ENCODE results near the gene C1orf141. TPM values are rescaled to one million over a fixed set of nuclear protein-coding genes. Genes with fewer than 3 reads are reported as not detected.

Gene C1orf141
- total and polyA plus RNA-seq, 2 donors (not counting 3 experiments of a cell fraction or from before 2014, with no cell fraction given): not detected

GRCh38 chr1:67165468-67166041 lies 30.8 kb upstream of the C1orf141 start:
- BruUV-seq (replicated peaks): no TSS peak
- no peak for TF ChIP-seq MAX (IDR thresholded peaks at IDR 0.05; ENCODE audit: insufficient read depth, insufficient read length)
- TF ChIP-seq POLR2AphosphoS5 (IDR thresholded peaks at IDR 0.05; ENCODE audit: insufficient read depth, low read depth, low read length): no peak
- no peak for TF ChIP-seq FOS (IDR thresholded peaks at IDR 0.05; ENCODE audit: borderline replicate concordance, insufficient read depth, low read length)
- no peak for TF ChIP-seq JUN (IDR thresholded peaks at IDR 0.05; ENCODE audit: borderline replicate concordance, insufficient read depth, insufficient read length, low read depth)
- TF ChIP-seq POLR2A (IDR thresholded peaks at IDR 0.05; ENCODE audit: low read depth, low read length): no peak
- TF ChIP-seq CTCF (IDR thresholded peaks at IDR 0.05; ENCODE audit: extremely low read depth in 1 of 2, insufficient read depth in 1 of 2, low read depth in 1 of 2, low read length in 2 of 2): no peak
- no peak for TF ChIP-seq GATA2 (IDR thresholded peaks at IDR 0.05; ENCODE audit: insufficient read depth, insufficient read length, low read depth, low read length)
- TF ChIP-seq EZH2 (IDR thresholded peaks at IDR 0.05; ENCODE audit: borderline replicate concordance, low read depth, low read length, severe bottlenecking): no peak
- no peaks in the 10 kb centered on the region for H3K4me1 ChIP-seq (ENCODE audit: control insufficient read depth, extremely low read depth, insufficient read depth, low read length)
- H3K9me3 ChIP-seq (replicated peaks; ENCODE audit: control insufficient read depth, insufficient read depth, low read length): no peaks in the 10 kb centered on the region
- no peak overlapping the region for H3K4me2 ChIP-seq (ENCODE audit: insufficient read depth, low read length)
- no peaks in the 10 kb centered on the region for H3K79me2 ChIP-seq (ENCODE audit: control insufficient read depth, insufficient read depth, low read length)
- peaks cover 0 to 2% of the 10 kb centered on the region in 2 experiments for H3K27me3 ChIP-seq (ENCODE audit: control insufficient read depth in 2 of 2, insufficient read depth in 2 of 2, low read length in 2 of 2)
- no peak for DNase-seq (ENCODE audit: low read depth, low spot score)
- no peaks in the 10 kb centered on the region for H4K20me1 ChIP-seq (replicated peaks; ENCODE audit: control insufficient read depth, extremely low read depth, insufficient read depth, low read length)
- H3K9ac ChIP-seq (replicated peaks; ENCODE audit: extremely low read depth, insufficient read depth, low read length): no peak overlapping the region
- H3K9me1 ChIP-seq (replicated peaks; ENCODE audit: control insufficient read depth, extremely low read depth, insufficient read depth, low read length): no peaks in the 10 kb centered on the region
- POLR2A ChIA-PET: no interaction called here
- intact Hi-C loops (cut with micrococcal nuclease): no loop called here
- no peak overlapping the region for H2AFZ ChIP-seq (ENCODE audit: low read depth, low read length)
- H3K27ac ChIP-seq (ENCODE audit: insufficient read depth, low read depth, low read length): no peak overlapping the region
- no peaks in the 10 kb centered on the region for H3K36me3 ChIP-seq (ENCODE audit: control insufficient read depth in 2 of 2, extremely low read depth in 1 of 2, insufficient read depth in 2 of 2, low read length in 2 of 2)
- CTCF ChIA-PET: interaction anchor here (1.3 kb wide), 1 partner anchor 169 kb away, joined by 3 read pairs; no protein-coding TSS in a partner anchor
- dilution Hi-C loops (cut with MboI; ENCODE audit: extremely low pct_ligation_motif_present, low sequenced_read_pairs): no loop called here
- FAIRE-seq: no peak
- no peak overlapping the region for H3K4me3 ChIP-seq (replicated peaks in 1 of 3; ENCODE audit: insufficient read depth in 1 of 3, low read depth in 1 of 3, low read length in 3 of 3)

Data from endothelial cell of umbilical vein (primary cell).